ENCODE measurements around the gene JARID2. TPM values are rescaled to one million over a fixed set of nuclear protein-coding genes. Genes with fewer than 3 reads are reported as not detected.
A peak's percentile ranks its signal among the peaks of the same experiment; 100 is the strongest.

The JARID2 gene
- total and polyA plus RNA-seq, 9 of the 15 experiments (the other 6 are each of a cell fraction or from before 2014, with no cell fraction given): 5.0 to 29.0 (median 15.6) TPM

DNA sequence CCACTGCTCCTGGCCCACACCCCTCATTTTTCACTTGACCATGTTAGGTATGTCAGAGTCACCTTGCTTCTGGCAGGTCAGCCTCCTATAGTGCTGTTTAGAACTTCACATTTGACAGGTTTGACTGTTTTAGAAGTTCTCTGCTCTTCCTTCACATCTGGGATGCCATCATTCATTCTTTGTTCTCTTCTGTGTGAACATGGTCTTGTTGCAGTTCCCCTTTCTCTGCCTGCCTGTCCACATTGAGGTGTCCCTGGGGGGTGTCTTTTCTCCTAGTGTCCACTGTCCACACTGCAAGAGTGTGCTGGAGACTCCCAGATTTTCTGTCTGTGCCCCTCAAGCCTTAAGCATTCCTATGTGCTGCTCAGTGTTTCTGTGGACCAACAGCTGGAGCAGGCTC is 89.5 kb downstream of the JARID2 start:
- ChIA-PET POLR2A (interaction anchor here (0.7 to 1.4 kb wide), 2 partner anchors 31 to 47 kb away, joined by 3 to 4 read pairs; no protein-coding TSS in a partner anchor), CTCF (ENCODE audit: low intra/inter-chr PET ratio) (no interaction called here)
- H3K4me3 ChIP-seq: no peak overlapping the region
- FAIRE-seq: no peak
- in situ Hi-C loops (cut with MboI) (no loop called here), intact Hi-C loops (cut with micrococcal nuclease) (loop anchor here (5.0 kb wide), 1 partner anchor 83 kb away; no protein-coding TSS in a partner anchor)
- H2AFZ ChIP-seq (ENCODE audit: low read depth, low read length): no peak overlapping the region
- no TSS peak for BruUV-seq (replicated peaks)
- peaks cover 4% of the 10 kb centered on the region for H3K9me1 ChIP-seq (ENCODE audit: control insufficient read depth, insufficient read depth, low read length)
- H3K4me1 ChIP-seq (replicated peaks in 1 of 2; ENCODE audit: control insufficient read depth in 2 of 2, insufficient read depth in 2 of 2, low read length in 2 of 2): peaks cover 19 to 39% of the 10 kb centered on the region in 2 experiments
- peaks cover 94% of the 10 kb centered on the region for H3K79me2 ChIP-seq (ENCODE audit: control insufficient read depth, insufficient read depth, low read length)
- H3K9me3 ChIP-seq (replicated peaks; ENCODE audit: control insufficient read depth, insufficient read depth, low read depth, low read length): no peaks in the 10 kb centered on the region
- H3K9ac ChIP-seq (ENCODE audit: insufficient read depth in 1 of 2, low read depth in 2 of 2, low read length in 2 of 2): 0 out of 4 replicates have a peak overlapping the region, but pooled peaks of 1 of the 2 experiments have one; percentile 23
- no peak for DNase-seq (ENCODE audit: extremely low read depth in 1 of 4, low spot score in 3 of 4)
- H4K20me1 ChIP-seq (replicated peaks; ENCODE audit: control insufficient read depth, insufficient read depth, low read length): peaks cover 62% of the 10 kb centered on the region
- H3K27me3 ChIP-seq (ENCODE audit: control insufficient read depth in 2 of 2, insufficient read depth in 2 of 2, low read length in 2 of 2): no peaks in the 10 kb centered on the region
- H3K27ac ChIP-seq (ENCODE audit: extremely low read depth, low read depth, low read length): no peak overlapping the region
- TF ChIP-seq SPI1 (IDR thresholded peaks at IDR 0.05; ENCODE audit: borderline replicate concordance, low read depth, low read length) (peak; percentile 82), FOXM1 (IDR thresholded peaks at IDR 0.05; ENCODE audit: low read depth) (no peak), FOXM1 (CRISPR knock-in tag; IDR thresholded peaks at IDR 0.05; ENCODE audit: low read depth) (no peak)
- TF ChIP-seq, protein P1, sequence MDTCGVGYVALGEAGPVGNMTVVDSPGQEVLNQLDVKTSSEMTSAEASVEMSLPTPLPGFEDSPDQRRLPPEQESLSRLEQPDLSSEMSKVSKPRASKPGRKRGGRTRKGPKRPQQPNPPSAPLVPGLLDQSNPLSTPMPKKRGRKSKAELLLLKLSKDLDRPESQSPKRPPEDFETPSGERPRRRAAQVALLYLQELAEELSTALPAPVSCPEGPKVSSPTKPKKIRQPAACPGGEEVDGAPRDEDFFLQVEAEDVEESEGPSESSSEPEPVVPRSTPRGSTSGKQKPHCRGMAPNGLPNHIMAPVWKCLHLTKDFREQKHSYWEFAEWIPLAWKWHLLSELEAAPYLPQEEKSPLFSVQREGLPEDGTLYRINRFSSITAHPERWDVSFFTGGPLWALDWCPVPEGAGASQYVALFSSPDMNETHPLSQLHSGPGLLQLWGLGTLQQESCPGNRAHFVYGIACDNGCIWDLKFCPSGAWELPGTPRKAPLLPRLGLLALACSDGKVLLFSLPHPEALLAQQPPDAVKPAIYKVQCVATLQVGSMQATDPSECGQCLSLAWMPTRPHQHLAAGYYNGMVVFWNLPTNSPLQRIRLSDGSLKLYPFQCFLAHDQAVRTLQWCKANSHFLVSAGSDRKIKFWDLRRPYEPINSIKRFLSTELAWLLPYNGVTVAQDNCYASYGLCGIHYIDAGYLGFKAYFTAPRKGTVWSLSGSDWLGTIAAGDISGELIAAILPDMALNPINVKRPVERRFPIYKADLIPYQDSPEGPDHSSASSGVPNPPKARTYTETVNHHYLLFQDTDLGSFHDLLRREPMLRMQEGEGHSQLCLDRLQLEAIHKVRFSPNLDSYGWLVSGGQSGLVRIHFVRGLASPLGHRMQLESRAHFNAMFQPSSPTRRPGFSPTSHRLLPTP (IDR thresholded peaks at IDR 0.05; ENCODE audit: borderline replicate concordance, extremely low read depth, insufficient read length): no peak
- no peak for ATAC-seq
- no peaks in the 10 kb centered on the region; the same call in 2 of the 3 replicates for H3K36me3 ChIP-seq (ENCODE audit: control insufficient read depth, insufficient read depth, low read length)
- no peak overlapping the region for H3K4me2 ChIP-seq (ENCODE audit: insufficient read depth, low read length)

Measured in K562 (cell line).